CD4-positive, alpha-beta memory T cell (primary cell): ENCODE results near the gene ADAM11. TPM values are rescaled to one million over a fixed set of nuclear protein-coding genes. Genes with fewer than 3 reads are reported as not detected.
"Not testable (repeated sequence)": the region's sequence is repeated elsewhere in the genome, so short reads cannot be mapped to it uniquely, and the experiment has no call there.

ENCODE experiments used
- CTCF ChIA-PET: fragments of 350-600 bp; sonication (Branson Sonifier 250); formaldehyde crosslinking; loops from one replicate; lab custom pipeline; 2021; ENCODE audit warnings: inconsistent platforms; ENCODE audit not compliant: partially characterized antibody; lab: Charles Lee
- POLR2A ChIA-PET: fragments of 350-600 bp; sonication (Branson Sonifier 250); formaldehyde crosslinking; loops from one replicate; lab custom pipeline; 2021; ENCODE audit not compliant: partially characterized antibody; lab: Charles Lee
- DNase-seq, 5 donors: peaks; one replicate each; pipeline versions ENCODE4 v3.0.0 to v3.0.0-alpha.2; 2020 to 2022; ENCODE audit warnings: mixed read lengths in 1 of 5
- H3K27ac ChIP-seq: one replicate; pipeline ENCODE4 v1.7.0; 2013; ENCODE audit warnings: low read depth, low read length
- H3K27me3 ChIP-seq: 2 replicates; pipeline ENCODE4 v1.7.0; 2013; ENCODE audit warnings: mild to moderate bottlenecking, low read length, moderate library complexity; ENCODE audit not compliant: insufficient read depth
- H3K36me3 ChIP-seq: 2 replicates; pipeline ENCODE4 v1.7.0; 2013; ENCODE audit warnings: mild to moderate bottlenecking, low read length, moderate library complexity; ENCODE audit not compliant: insufficient read depth
- H3K4me1 ChIP-seq: 2 replicates; pipeline ENCODE4 v1.7.0; 2013; ENCODE audit warnings: mild to moderate bottlenecking, low read length, moderate library complexity; ENCODE audit not compliant: insufficient read depth
- H3K4me3 ChIP-seq, 2 donors: one replicate each; pipeline ENCODE4 v1.7.0; 2013; ENCODE audit warnings: low read length in 2 of 2, mild to moderate bottlenecking in 1 of 2
- H3K9me3 ChIP-seq, 2 donors: one replicate each; pipeline ENCODE4 v1.7.0; 2013; ENCODE audit warnings: low read length in 2 of 2, control low read depth in 1 of 2; ENCODE audit not compliant: control insufficient read depth in 1 of 2
- H3K27ac Mint-ChIP-seq, 7 donors: one replicate each; pipeline ENCODE4 v1.8.0; 2020 to 2021; ENCODE audit warnings: mixed read lengths in 7 of 7, mild to moderate bottlenecking in 6 of 7, inconsistent platforms in 3 of 7, moderate library complexity in 3 of 7
- H3K27me3 Mint-ChIP-seq, 2 donors: one replicate each; pipeline ENCODE4 v1.8.0; 2020 to 2021; ENCODE audit warnings: mixed read lengths in 2 of 2
- H3K36me3 Mint-ChIP-seq, 2 donors: one replicate each; pipeline ENCODE4 v1.8.0; 2020 to 2021; ENCODE audit warnings: mixed read lengths in 2 of 2, inconsistent platforms in 1 of 2, mild to moderate bottlenecking in 1 of 2
- H3K4me1 Mint-ChIP-seq, 4 donors: one replicate each; pipeline ENCODE4 v1.8.0; 2020 to 2021; ENCODE audit warnings: mixed read lengths in 4 of 4, mild to moderate bottlenecking in 1 of 4
- H3K4me3 Mint-ChIP-seq, 8 donors: one replicate each; pipeline ENCODE4 v1.8.0; 2020 to 2021; ENCODE audit warnings: mixed read lengths in 8 of 8, mild to moderate bottlenecking in 7 of 8, moderate library complexity in 6 of 8, inconsistent platforms in 3 of 8
- H3K9me3 Mint-ChIP-seq, 8 donors: one replicate each; pipeline ENCODE4 v1.8.0; 2020 to 2021; ENCODE audit warnings: mixed read lengths in 8 of 8, mild to moderate bottlenecking in 5 of 8, inconsistent platforms in 3 of 8, moderate library complexity in 1 of 8
- intact Hi-C: fragments of 100-400 bp; cut with micrococcal nuclease; formaldehyde crosslinking; loops from one replicate; pipeline ENCODE4 v1.15.1; 2023
- polyA plus RNA-seq, 2 donors: library from polyadenylated mRNA; unstranded; fragments of 300-500 nt; fragmentation: Illumina TruSeq; gene quantifications; one replicate each; pipeline ENCODE4 v1.2.3, GENCODE V29; 2021
- total RNA-seq, 2 experiments: library from RNA; stranded (reverse); gene quantifications; one replicate each; pipeline ENCODE4 v1.2.3, GENCODE V29; 2021

ADAM11 gene
- under 1 TPM; 0.72 to 0.90 TPM for total RNA-seq
- under 1 TPM; 0.03 to 0.09 TPM for polyA plus RNA-seq

DNA sequence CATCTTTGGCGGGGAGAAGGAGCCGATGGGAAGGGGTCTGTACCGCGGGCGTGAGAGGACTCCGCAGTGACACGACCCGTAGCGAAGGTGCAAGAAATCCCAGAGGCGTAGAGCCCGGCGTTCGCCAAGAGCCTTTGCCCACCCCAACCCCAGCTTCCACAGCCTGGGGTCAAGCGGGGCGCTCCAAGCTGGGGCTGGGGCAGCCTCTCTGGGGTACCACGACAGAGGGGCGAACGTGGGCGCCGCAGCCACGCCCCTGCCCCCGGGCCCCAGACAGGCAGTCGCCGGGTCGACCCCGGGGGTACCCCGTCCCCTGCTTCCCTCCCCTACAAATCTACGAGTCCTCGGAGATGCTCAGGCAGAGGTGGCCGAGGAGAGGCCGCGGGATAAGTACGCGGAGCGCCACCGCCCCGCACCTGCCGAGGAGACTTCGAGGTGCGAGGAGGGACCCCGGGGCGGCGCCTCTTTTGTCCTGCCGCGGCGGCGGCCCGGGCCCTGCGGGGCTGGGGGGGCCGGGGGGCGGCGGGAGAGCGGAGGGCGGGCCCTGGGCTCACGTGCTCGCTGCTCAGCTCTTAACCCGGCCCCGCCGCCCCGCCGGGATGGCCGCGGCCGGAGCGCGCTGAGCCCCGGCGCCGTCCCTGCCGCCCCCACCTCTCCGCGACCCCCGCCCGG is at the start of gene ADAM11:
TSS of gene ADAM11 (plus strand) at position 575 of the 672 bp plus-strand sequence. CDS start 212 bp downstream, outside the sequence.
- ChIA-PET POLR2A (no interaction called here), CTCF (no interaction called here)
- Histone ChIP-seq H3K27ac (no peak within 1 kb of the TSS), H3K27me3 (peaks cover 9% of the 10 kb centered on the region), H3K4me3 (no peak within 1 kb of the TSS), H3K9me3 (no peaks in the 10 kb centered on the region), H3K36me3 (no peaks in the 10 kb centered on the region), H3K4me1 (peaks cover 5% of the 10 kb centered on the region)
- Mint-ChIP-seq H3K27me3 (peaks cover 13 to 31% of the 10 kb centered on the region in 2 donors), H3K4me3 (peak within 1 kb of the TSS in 7 of 8 donors; percentile 45 to 74 (median 68)), H3K36me3 (no peaks in the 10 kb centered on the region), H3K4me1 (peaks cover 0 to 4% (median 0%) of the 10 kb centered on the region in 4 donors), H3K9me3 (no peaks in the 10 kb centered on the region), H3K27ac (no peak within 1 kb of the TSS)
- peak in 1 of 5 donors; percentile 10 for DNase-seq
- intact Hi-C loops = no loop called here

GRCh38 chr17:44719444-44719843 is 39.3 kb upstream of the ADAM11 start:
- Mint-ChIP-seq H3K9me3 (no peaks in the 10 kb centered on the region), H3K4me3 (no peak overlapping the region), H3K27ac (no peak overlapping the region), H3K36me3 (peaks cover 0 to 2% of the 10 kb centered on the region in 2 donors), H3K27me3 (no peaks in the 10 kb centered on the region), H3K4me1 (peaks cover 0 to 2% (median 0%) of the 10 kb centered on the region in 4 donors)
- intact Hi-C loops = no loop called here
- no peaks in the 10 kb centered on the region for H3K4me1 ChIP-seq
- DNase-seq = no peak
- H3K27me3 ChIP-seq = no peaks in the 10 kb centered on the region
- H3K27ac ChIP-seq = no peak overlapping the region
- CTCF ChIA-PET = no interaction called here
- no peaks in the 10 kb centered on the region for H3K36me3 ChIP-seq
- POLR2A ChIA-PET = no interaction called here
- H3K4me3 ChIP-seq = no peak overlapping the region
- no peaks in the 10 kb centered on the region for H3K9me3 ChIP-seq

DNA sequence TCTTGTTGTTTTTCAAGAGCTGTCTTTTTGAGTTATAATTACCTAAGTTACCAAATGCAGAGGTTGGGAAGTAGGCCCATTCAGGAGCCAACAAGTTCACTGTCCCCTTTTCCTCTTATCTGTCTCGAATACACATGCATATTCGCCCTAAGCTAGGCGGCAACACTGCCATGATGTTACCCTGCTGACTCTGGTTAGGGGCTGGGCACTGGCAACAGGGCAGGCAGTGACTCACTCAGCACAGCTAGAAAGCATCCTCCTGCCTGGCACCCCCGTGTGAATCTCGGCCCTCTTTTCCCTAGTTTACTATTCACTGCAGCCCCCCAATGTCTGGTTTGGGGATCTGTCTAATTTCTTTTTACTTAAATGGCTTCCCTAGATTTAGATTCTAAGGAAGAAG is 36.5 kb upstream of the ADAM11 start:
- Histone ChIP-seq H3K9me3 (no peaks in the 10 kb centered on the region), H3K4me1 (no peaks in the 10 kb centered on the region), H3K36me3 (no peaks in the 10 kb centered on the region), H3K4me3 (no peak overlapping the region), H3K27ac (no peak overlapping the region), H3K27me3 (no peaks in the 10 kb centered on the region)
- CTCF ChIA-PET = interaction anchor here (1.0 kb wide), 1 partner anchor 52 kb away, joined by 3 read pairs; no protein-coding TSS in a partner anchor
- no peaks in the 10 kb centered on the region for H3K27me3 Mint-ChIP-seq
- no peak for DNase-seq
- no peaks in the 10 kb centered on the region for H3K9me3 Mint-ChIP-seq
- POLR2A ChIA-PET = no interaction called here
- no peak overlapping the region for H3K4me3 Mint-ChIP-seq
- no peak overlapping the region for H3K27ac Mint-ChIP-seq
- intact Hi-C loops = no loop called here
- H3K4me1 Mint-ChIP-seq = no peaks in the 10 kb centered on the region
- peaks cover 2 to 4% of the 10 kb centered on the region in 2 donors for H3K36me3 Mint-ChIP-seq

GRCh38 chr17:44726121-44726520 is 32.7 kb upstream of the ADAM11 start:
- H3K4me3 ChIP-seq, POLR2A ChIA-PET, H3K4me1 Mint-ChIP-seq, H3K9me3 Mint-ChIP-seq, DNase-seq, H3K27me3 ChIP-seq, H3K27me3 Mint-ChIP-seq, H3K36me3 ChIP-seq, H3K27ac ChIP-seq, CTCF ChIA-PET, H3K4me3 Mint-ChIP-seq, H3K4me1 ChIP-seq, intact Hi-C loops, H3K9me3 ChIP-seq, H3K27ac Mint-ChIP-seq: not testable (repeated sequence)
- peaks cover 10 to 14% of the 10 kb centered on the region in 2 donors for H3K36me3 Mint-ChIP-seq

- Mint-ChIP-seq H3K4me1 (no peaks in the 10 kb centered on the region), H3K27me3 (no peaks in the 10 kb centered on the region), H3K9me3 (peaks cover 0 to 2% (median 0%) of the 10 kb centered on the region in 8 donors), H3K36me3 (peaks cover 6 to 8% of the 10 kb centered on the region in 2 donors), H3K4me3 (no peak overlapping the region), H3K27ac (peak overlapping the region in 1 of 7 donors; percentile 19)
- Histone ChIP-seq H3K27me3 (no peaks in the 10 kb centered on the region), H3K27ac (no peak overlapping the region), H3K9me3 (no peaks in the 10 kb centered on the region), H3K4me1 (no peaks in the 10 kb centered on the region), H3K36me3 (no peaks in the 10 kb centered on the region), H3K4me3 (no peak overlapping the region)
- POLR2A ChIA-PET = no interaction called here
- DNase-seq = no peak
- intact Hi-C loops = no loop called here
- CTCF ChIA-PET = interaction anchor here (0.6 kb wide), 1 partner anchor 125 kb away, joined by 3 read pairs; no protein-coding TSS in a partner anchor
Observed at GRCh38 chr17:44733753-44734152, 25.0 kb upstream of the ADAM11 start.

- ChIA-PET CTCF (no interaction called here), POLR2A (no interaction called here)
- Mint-ChIP-seq H3K9me3 (peaks cover 0 to 2% (median 0%) of the 10 kb centered on the region in 8 donors), H3K4me1 (no peaks in the 10 kb centered on the region), H3K4me3 (no peak overlapping the region), H3K27ac (no peak overlapping the region), H3K36me3 (peaks cover 6 to 9% of the 10 kb centered on the region in 2 donors), H3K27me3 (no peaks in the 10 kb centered on the region)
- Histone ChIP-seq H3K4me1 (no peaks in the 10 kb centered on the region), H3K27me3 (no peaks in the 10 kb centered on the region), H3K36me3 (no peaks in the 10 kb centered on the region), H3K9me3 (no peaks in the 10 kb centered on the region), H3K27ac (no peak overlapping the region), H3K4me3 (no peak overlapping the region)
- intact Hi-C loops = no loop called here
- no peak for DNase-seq
Observed at GRCh38 chr17:44734272-44734671, 24.5 kb upstream of the ADAM11 start.

- Histone ChIP-seq H3K4me1 (no peaks in the 10 kb centered on the region), H3K9me3 (no peaks in the 10 kb centered on the region), H3K36me3 (no peaks in the 10 kb centered on the region), H3K27me3 (no peaks in the 10 kb centered on the region), H3K27ac (no peak overlapping the region), H3K4me3 (no peak overlapping the region)
- POLR2A ChIA-PET = no interaction called here
- Mint-ChIP-seq H3K27me3 (no peaks in the 10 kb centered on the region), H3K9me3 (peaks cover 0 to 2% (median 0%) of the 10 kb centered on the region in 8 donors), H3K36me3 (peaks cover 0 to 4% of the 10 kb centered on the region in 2 donors), H3K27ac (no peak overlapping the region), H3K4me3 (no peak overlapping the region), H3K4me1 (no peaks in the 10 kb centered on the region)
- no peak for DNase-seq
- intact Hi-C loops = no loop called here
- CTCF ChIA-PET = no interaction called here
Observed at GRCh38 chr17:44736551-44737240, 22.1 kb upstream of the ADAM11 start.
